Left renal pelvis (tissue), 4 donors: ENCODE results near the gene DNAH17. TPM values are rescaled to one million over a fixed set of nuclear protein-coding genes. Genes with fewer than 3 reads are reported as not detected.

Source experiments
- DNase-seq, 4 donors: peaks; one replicate each; pipeline ENCODE4 v3.0.0-alpha.2; 2013; ENCODE audit warnings: low read depth in 4 of 4, low spot score in 3 of 4
- polyA plus RNA-seq, 4 donors: library from polyadenylated mRNA; unstranded; fragments of 120-200 nt; gene quantifications; one replicate each; pipeline ENCODE4 v1.2.1, GENCODE V29; 2013; ENCODE audit not compliant: insufficient read length in 4 of 4

DNAH17 gene
- polyA plus RNA-seq, 4 donors, result 1.5 to 4.8 (median 2.2) TPM

- DNase-seq, result no peak
Observed at GRCh38 chr17:78381601-78382232, 195.5 kb downstream of the DNAH17 start.

GRCh38 chr17:78380370-78380769 is 196.8 kb downstream of the DNAH17 start:
- no peak for DNase-seq

GRCh38 chr17:78379131-78379491 is 198.1 kb downstream of the DNAH17 start:
- DNase-seq, result no peak

- peak in 1 of 4 donors; percentile 72 for DNase-seq
Observed at GRCh38 chr17:78378225-78379130, 198.7 kb downstream of the DNAH17 start, which contains the start of gene PGS1. PGS1 (plus strand) TSS chr17:78378649; CDS start chr17:78378666, 17 bp downstream.

- no peak for DNase-seq
Observed at GRCh38 chr17:78377858-78378224, 199.4 kb downstream of the DNAH17 start.

GRCh38 chr17:78376161-78376560 is 201.0 kb downstream of the DNAH17 start:
- DNase-seq, result no peak

GRCh38 chr17:78375401-78376151 is 201.6 kb downstream of the DNAH17 start:
- no peak for DNase-seq

GRCh38 chr17:78374631-78375274 is 202.4 kb downstream of the DNAH17 start:
- no peak for DNase-seq

- DNase-seq, result no peak
Observed at GRCh38 chr17:78374189-78374588, 203.0 kb downstream of the DNAH17 start.

Other genes starting within 250 kb of the DNAH17 start
- gene SOCS3, start 217.3 kb downstream of the DNAH17 start, polyA plus RNA-seq, result 100 to 1,000 TPM in 1 of 4 donors, 1 to 10 TPM in 3; 7.4 to 384 (median 7.6) TPM
- 10 to 100 TPM; 34.2 to 54.1 (median 42.5) TPM for gene PGS1, start 198.7 kb downstream of the DNAH17 start, polyA plus RNA-seq
- gene CYTH1, start 204.9 kb upstream of the DNAH17 start, polyA plus RNA-seq, result 10 to 100 TPM; 20.4 to 25.6 (median 24.9) TPM